Measurements from ENCODE around the gene RBM28.

The RBM28 gene

GRCh38 chr7:128376077-128376476 lies 32.4 kb upstream of the RBM28 start:
- DNase-seq (ENCODE audit: low read depth) = no peak
- TF ChIP-seq POLR2A (IDR thresholded peaks at IDR 0.05; ENCODE audit: extremely low read depth, insufficient read length) (no peak), MYC (IDR thresholded peaks at IDR 0.05; ENCODE audit: low read depth, low read length) (no peak), MAX (IDR thresholded peaks at IDR 0.05; ENCODE audit: low read depth, low read length) (no peak)

GRCh38 chr7:128374041-128374440 lies 30.3 kb upstream of the RBM28 start:
- TF ChIP-seq MYC (IDR thresholded peaks at IDR 0.05; ENCODE audit: low read depth, low read length) (no peak), POLR2A (IDR thresholded peaks at IDR 0.05; ENCODE audit: extremely low read depth, insufficient read length) (no peak), CTCF (IDR thresholded peaks at IDR 0.05; ENCODE audit: low read depth, low read length) (no peak), MAX (IDR thresholded peaks at IDR 0.05; ENCODE audit: low read depth, low read length) (no peak)
- no peak for DNase-seq (ENCODE audit: low read depth)
- no peak overlapping the region for H3K4me3 ChIP-seq (ENCODE audit: low read depth, low read length)

More at GRCh38 chr7:128376077-128376476, 32.4 kb upstream of the RBM28 start:
- H3K4me3 ChIP-seq (ENCODE audit: low read depth, low read length) = no peak overlapping the region

- no peak overlapping the region for H3K4me3 ChIP-seq (ENCODE audit: low read depth, low read length)
- DNase-seq (ENCODE audit: low read depth) = no peak
- TF ChIP-seq CTCF (IDR thresholded peaks at IDR 0.05; ENCODE audit: low read depth, low read length) = no peak
Measured at GRCh38 chr7:128373606-128374005, 29.9 kb upstream of the RBM28 start.

- TF ChIP-seq MAX (IDR thresholded peaks at IDR 0.05; ENCODE audit: low read depth, low read length) (no peak), MYC (IDR thresholded peaks at IDR 0.05; ENCODE audit: low read depth, low read length) (no peak), CTCF (IDR thresholded peaks at IDR 0.05; ENCODE audit: low read depth, low read length) (no peak), POLR2A (IDR thresholded peaks at IDR 0.05; ENCODE audit: extremely low read depth, insufficient read length) (no peak)
- H3K4me3 ChIP-seq (ENCODE audit: low read depth, low read length) = no peak overlapping the region
- no peak for DNase-seq (ENCODE audit: low read depth)
Measured at GRCh38 chr7:128370491-128370890, 26.8 kb upstream of the RBM28 start.

- TF ChIP-seq POLR2A (IDR thresholded peaks at IDR 0.05; ENCODE audit: extremely low read depth, insufficient read length) (no peak), CTCF (IDR thresholded peaks at IDR 0.05; ENCODE audit: low read depth, low read length) (no peak), MAX (IDR thresholded peaks at IDR 0.05; ENCODE audit: low read depth, low read length) (no peak), MYC (IDR thresholded peaks at IDR 0.05; ENCODE audit: low read depth, low read length) (no peak)
- DNase-seq (ENCODE audit: low read depth) = no peak
- no peak overlapping the region for H3K4me3 ChIP-seq (ENCODE audit: low read depth, low read length)
Measured at GRCh38 chr7:128366986-128367385, 23.3 kb upstream of the RBM28 start.

GRCh38 chr7:128366300-128366699 lies 22.6 kb upstream of the RBM28 start:
- TF ChIP-seq POLR2A (IDR thresholded peaks at IDR 0.05; ENCODE audit: extremely low read depth, insufficient read length) (no peak), MAX (IDR thresholded peaks at IDR 0.05; ENCODE audit: low read depth, low read length) (no peak), CTCF (IDR thresholded peaks at IDR 0.05; ENCODE audit: low read depth, low read length) (no peak), MYC (IDR thresholded peaks at IDR 0.05; ENCODE audit: low read depth, low read length) (no peak)
- DNase-seq (ENCODE audit: low read depth) = no peak
- no peak overlapping the region for H3K4me3 ChIP-seq (ENCODE audit: low read depth, low read length)

All from NB4 (cell line).